Measurements from ENCODE around the gene MAPK11.

Gene MAPK11

DNA sequence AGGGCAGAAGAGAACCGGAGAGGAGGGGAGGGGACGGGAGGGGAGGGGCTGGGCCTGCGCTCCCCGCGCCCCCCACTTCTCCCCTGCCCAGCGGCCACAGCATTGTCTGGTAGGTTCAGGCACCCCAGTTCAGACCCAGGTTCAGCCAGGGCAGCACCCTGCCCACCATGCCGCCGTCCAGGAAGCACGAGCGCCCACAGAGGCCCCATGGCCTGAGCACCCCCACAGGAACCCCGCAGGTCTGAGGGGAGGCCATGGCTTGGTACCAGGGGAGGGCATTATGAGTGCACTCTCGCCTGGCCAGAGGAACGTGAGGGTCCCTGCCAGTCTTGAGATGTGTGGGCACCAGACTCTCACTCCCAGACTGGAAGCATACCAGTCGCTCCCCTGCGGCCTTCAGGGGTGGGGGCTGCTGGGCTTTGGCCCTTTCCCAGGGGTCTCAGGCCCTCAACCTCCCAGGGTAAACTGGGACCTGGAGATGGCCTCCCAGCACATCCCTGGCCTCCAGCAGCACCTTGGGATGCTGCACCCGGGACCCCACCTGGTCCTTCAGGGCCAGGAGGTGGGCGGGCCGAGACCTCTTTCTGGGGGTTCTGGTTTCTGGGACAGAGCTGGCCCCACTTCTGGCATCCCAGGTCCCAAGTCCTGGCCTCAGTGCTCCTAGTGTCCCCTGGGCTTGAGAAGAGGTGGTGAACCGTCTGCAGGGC, 37.9 kb upstream of the MAPK11 start:
- no peak for DNase-seq

DNA sequence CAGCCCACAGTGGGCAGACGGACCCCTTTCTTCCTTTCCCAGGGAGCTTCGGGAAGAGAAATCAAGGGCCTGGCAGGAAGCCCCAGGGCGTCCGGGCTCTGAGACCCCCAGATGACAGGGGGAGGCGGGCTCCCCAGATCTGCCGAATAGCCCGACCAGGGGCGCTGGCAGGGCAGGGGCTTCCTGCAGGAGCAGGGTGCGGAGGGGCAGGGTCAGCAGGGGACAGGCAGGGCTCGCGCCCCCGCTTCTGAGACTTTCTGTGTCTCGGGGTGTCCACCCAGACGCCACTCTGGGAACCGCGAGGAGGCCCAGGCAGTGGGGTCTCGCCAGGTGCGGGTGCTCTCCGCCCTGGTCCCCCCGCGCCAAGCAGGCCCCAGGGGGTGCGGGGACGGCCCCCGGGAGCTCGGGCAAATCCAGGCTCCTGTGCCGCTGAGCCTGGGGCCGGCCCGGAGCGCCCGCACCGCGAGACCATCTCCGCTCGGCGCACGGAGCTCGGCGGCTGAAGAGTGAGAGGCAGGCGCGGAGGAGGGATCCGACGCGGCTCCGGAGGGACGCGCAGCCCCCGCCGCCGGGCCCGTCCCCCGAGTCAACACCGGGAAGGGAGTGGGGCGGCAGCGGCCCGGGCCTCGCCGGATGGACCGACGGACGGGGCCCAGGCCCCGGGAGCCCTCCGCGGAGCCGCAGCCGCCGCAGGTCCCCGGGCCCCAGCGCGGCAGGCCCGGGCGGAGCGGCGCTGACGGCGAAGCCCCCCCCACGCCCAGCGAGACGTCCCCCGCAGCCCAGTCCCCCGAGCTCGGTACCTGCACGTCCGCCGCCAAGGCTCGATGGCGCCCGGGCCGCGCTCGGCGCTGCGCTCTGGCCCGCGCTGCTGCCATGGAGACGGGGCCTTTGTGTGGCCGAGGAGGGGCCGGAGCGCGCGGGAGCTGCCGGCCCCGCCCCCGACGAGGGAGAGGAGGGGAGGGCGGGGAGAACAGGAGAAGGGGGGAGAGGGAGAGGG, 36.9 kb upstream of the MAPK11 start, which contains the start of gene PLXNB2:
Gene PLXNB2, minus strand, starts transcription at position 894 of the 997 bp plus-strand sequence. CDS start 17,062 bp downstream, outside the sequence.
- DNase-seq: peak in 1 of 5 donors; percentile 37

- DNase-seq: peak in 1 of 5 donors; percentile 15
These were observed 35.9 kb upstream of the MAPK11 start for GRCh38 chr22:50305923-50306566.

DNA sequence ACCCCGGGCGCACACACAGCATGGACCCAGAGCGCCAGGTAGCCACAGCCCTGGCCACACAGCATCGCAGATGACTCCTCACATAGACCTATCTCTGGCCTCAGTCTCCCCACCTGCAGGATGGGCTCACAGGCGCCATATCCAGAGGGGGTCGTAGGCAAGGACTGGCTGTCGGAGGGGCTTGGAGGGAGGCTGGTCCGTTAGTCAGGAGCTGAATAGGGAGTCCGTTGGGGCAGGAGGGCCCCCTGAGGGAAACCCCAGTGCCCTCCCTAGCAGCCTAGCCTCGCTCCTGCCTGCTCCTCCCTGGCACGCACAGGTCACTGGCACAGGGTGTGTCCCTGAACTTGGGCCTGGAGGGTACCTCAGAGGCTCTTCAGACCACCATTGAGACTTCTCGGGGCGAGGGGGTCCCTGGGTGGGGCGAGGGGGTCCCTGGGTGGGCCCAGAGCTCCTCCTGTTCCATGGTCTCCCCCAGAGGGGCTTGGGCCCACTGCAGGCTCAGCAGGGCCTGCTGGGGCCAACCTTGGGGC, 35.3 kb upstream of the MAPK11 start:
- no peak for DNase-seq

- no peak for DNase-seq
These were observed 34.6 kb upstream of the MAPK11 start for GRCh38 chr22:50304528-50305392.

- no peak for DNase-seq
These were observed 33.8 kb upstream of the MAPK11 start for GRCh38 chr22:50303848-50304527.

DNA sequence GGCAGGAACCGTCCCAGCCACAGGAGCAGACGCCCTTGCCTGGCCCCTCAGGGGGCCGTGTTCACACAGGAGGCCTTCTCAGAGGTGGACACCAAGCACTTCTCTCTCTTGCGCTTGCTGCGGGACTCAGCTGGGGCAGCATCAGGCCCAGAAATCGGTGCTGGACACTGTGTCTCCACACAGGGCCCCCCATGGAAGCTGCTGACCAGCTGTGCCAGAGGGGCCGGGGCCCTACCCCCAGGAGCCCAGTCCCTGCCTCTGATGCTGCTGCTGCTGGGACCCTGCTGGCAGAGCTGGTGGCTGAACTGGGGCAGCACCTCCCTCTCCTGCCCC, 33.3 kb upstream of the MAPK11 start:
- no peak for DNase-seq

DNA sequence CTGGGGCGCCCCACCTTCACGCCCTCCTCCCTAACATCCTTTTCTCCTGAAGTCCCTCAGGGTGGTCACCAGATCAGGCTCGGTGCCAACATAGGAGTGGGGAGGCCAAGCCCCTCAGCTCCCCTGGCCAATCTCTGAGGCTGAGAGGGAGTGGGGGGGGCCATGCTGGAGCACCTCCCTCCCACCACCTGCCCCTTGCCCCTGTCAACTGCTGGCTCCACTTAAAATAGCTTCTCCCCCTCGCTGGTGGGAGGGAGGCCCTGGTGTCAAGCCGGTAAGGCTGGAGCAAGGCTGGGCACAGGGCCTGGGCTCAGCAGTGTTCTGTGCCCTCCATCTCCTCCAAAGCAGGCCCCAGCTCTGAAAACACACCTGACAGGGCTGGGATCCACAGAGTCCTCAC, 32.4 kb upstream of the MAPK11 start:
- no peak for DNase-seq

DNA sequence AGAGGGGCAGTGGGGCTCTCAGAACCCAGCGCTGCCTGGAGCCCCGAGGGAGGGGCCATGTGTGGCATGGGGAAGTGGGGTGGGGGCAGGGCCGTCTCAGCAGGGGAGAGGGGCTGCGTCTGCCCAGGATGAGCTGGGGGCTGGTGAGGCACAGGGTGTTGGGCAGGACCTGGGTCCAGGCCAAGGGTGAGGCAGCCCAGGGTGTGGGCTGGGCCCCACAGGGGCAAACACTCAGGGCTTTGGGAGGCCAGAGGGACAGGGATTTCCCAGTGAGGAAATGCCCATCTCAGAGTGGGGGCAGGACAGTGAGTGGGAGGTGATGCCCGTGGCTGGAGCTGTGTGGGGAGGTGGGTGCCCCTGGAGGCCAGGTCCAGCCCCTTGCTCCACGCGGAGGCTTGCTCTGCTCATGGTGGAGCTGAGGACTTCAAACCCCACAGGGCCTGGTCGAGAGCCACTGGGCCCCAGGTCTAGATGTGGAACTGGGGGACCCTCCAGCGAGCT, 31.9 kb upstream of the MAPK11 start:
- DNase-seq: no peak

- no peak for DNase-seq
These were observed 31.4 kb upstream of the MAPK11 start for GRCh38 chr22:50301581-50301991.

GRCh38 chr22:50300620-50301257, 30.6 kb upstream of the MAPK11 start:
- no peak for DNase-seq

DNA sequence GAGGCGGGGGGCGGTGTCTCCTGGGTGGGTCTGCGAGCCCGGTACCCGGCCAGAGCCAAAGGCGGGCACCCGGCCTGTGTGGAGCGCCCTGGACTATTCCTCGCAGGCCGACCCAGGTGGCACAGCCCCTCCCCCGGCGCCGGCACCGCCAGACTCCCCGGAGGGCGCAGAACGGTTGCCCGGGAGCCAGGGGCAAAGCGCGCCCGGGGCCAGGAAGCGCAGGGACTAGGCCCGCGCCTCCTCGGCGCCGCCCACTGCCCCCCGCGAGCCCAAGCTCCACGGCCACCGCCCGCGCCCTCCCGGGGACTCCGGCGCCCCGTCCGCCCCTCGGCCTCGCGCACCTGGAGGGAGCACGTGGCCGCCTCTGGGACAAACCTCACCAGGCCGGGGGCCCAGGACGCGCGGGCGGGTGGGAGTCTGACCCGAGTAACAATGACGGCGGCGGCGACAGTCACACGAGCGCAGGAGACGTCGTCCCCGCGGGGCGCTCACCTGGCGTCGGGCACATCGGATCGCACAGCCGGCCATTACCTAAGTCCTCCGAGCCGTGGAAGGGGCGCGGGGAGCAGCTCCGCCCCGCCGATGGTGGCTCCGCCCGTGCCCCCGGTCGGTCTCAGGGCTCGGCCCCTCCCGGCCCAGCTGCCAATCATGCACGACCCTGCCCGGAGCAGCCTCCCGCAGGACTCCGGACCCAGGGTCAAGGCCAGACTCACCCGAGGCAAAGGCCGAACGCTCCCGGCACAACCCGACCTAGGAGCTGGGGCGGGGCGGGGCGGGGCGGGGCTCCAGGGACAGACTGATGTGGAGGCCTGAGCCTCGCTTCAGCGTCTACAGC, 29.8 kb upstream of the MAPK11 start:
- DNase-seq: no peak

DNA sequence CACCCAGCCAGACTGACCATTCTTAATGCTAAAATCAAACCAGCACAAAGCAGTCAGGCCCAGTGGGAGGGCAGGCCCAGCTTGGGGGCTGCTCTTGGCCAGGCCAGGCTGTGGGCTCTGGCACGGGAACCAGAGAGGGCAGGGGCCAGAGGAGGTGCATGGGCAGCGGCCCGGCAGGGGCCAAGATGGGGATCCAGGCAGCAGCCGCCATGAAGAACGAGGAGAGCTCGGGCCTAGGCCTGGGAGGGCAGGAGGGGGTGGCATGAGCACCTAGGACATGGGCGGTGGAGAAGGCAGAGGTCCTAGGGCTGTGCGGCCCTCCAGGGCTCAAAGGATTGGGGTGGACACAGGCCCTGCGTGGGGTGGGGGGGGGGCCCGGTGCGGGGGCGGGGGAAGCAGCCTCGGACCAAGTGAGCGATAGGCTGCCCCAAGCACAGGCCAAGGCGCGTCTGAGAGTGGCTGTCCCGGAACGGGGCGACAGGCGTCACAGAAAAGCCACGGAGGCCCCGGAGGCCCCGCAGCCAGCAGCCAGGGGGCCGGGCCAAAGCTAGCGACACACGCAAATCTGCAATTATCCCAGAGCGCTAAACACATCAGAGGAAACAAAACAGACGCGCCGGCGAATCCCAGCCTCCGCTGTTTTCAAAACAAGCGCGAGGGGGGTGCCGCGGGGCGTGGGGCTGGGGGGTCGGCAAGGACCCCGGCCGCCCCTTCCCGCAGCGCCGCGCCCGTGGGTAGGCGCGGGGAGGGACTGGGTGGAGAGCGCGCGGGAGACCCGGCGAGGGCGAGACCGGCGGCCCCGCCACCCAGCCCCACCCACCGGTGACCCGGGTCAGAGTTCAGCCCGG, 29.0 kb upstream of the MAPK11 start:
- DNase-seq: no peak

- no peak for DNase-seq
These were observed 28.1 kb upstream of the MAPK11 start for GRCh38 chr22:50298266-50298637.

- DNase-seq: no peak
These were observed 27.5 kb upstream of the MAPK11 start for GRCh38 chr22:50297510-50298265.

DNA sequence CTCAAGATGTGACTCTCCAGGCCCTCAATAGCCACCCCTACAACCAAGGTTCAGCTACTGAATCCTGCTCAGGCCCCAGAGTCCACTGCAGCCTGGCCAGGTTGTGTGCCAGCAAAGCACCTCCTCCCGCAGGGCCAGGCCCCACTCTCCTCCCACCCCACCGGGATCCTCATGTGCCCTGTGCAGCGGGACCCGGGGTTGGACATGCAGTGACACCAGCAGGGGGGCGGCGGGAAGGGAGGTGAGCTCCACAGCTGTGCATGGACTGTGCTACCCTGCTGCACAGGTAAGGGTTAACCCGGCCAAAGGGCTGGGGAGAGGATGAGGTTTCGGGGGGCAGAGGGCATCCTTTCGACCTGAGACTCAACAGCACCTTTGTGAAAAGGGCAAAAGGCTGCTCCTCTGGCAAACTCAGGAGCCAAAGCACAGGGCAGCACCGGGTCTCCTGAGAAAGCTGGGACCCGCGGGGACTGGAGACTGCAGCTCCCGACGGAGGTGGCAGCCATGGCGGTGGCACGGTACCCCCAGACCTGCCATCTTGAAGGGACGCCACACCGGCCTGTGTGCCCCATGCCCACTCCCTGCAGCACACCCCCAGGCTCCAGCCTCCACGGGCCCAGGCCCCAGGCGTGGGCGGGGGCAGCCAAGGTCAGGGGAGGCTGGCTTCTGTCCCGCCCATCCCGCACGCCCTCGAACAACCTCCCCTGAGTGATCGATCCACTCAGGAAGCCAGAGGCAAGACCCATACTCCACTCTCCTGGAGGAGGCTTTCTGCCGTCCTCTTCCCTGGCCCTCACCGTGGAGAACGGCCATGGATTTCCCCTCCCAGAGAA, 26.7 kb upstream of the MAPK11 start:
- DNase-seq: no peak

DNA sequence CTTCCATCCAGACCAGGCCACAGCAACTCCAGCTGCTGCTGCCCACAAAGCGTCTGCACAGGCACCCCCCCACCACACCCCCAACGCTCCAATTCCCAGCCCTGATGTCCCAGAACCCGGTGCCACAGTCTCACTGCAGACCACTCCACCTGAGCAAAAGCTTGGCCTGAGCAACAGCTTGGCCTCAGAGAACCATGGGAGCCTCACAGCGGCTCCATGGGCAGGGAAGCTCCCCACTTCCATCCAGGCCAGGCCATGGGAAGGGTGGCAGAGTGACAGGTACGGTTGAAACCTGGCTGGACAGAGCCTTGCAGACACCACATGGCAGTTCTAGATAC, 24.1 kb upstream of the MAPK11 start:
- no peak for DNase-seq

Measured in T-helper 1 cell (primary cell).